Measurements from ENCODE around the gene RGS19. TPM values are rescaled to one million over a fixed set of nuclear protein-coding genes. Genes with fewer than 3 reads are reported as not detected.

Gene RGS19
- total RNA-seq, 4 donors from 2014 or later = 4.6 to 38.8 (median 6.7) TPM

DNA sequence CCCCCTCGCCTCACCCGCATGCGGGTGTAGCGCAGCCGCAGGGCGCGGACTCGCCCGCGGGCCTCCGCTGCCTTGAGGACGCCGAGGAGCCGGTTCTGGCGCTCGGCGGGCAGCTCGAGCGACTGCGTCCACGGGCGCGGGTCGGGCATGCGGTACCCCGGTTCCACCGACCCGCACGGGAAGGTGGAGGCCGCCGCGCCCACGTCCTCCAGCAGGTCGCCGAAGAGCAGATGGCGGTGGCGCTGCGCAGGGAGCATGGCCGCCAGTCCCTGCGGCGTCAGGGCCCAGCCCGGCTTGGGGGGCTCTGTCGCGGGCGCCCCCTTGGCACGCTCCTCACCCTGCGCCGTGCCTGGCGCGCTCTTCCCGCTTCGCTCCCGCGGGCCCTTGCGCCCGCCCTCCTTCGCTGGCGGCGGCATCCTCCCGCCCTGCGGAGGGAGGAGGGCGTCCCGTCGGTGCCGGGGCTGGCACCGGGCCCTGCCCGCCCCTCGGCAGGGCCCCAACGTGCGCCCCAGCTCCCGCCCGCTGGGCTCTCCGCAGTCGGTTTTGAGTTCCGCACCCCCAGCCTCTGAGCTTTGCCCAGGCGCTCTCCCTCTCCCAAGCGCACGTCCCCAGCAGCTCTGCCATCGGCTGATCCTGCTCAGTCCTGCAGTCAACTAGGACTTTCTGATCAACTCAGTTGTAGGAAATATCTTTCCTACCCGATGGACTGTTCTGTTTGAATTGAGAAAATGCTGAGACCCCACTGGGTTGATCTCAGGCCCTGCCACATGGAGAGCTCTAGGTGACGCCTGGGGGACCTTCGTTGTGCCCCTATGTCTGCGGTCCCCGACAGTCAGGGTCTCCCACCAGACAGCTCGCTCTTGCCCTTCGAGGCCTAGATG is 4.7 kb upstream of the RGS19 start, which contains the start of gene LKAAEAR1:
Gene LKAAEAR1 (minus strand): TSS at position 595 of the 881 bp plus-strand sequence. CDS start 179 bp downstream, at position 416.
- no peak for TF ChIP-seq POLR2A (IDR thresholded peaks at IDR 0.05)
- TF ChIP-seq, protein P1, sequence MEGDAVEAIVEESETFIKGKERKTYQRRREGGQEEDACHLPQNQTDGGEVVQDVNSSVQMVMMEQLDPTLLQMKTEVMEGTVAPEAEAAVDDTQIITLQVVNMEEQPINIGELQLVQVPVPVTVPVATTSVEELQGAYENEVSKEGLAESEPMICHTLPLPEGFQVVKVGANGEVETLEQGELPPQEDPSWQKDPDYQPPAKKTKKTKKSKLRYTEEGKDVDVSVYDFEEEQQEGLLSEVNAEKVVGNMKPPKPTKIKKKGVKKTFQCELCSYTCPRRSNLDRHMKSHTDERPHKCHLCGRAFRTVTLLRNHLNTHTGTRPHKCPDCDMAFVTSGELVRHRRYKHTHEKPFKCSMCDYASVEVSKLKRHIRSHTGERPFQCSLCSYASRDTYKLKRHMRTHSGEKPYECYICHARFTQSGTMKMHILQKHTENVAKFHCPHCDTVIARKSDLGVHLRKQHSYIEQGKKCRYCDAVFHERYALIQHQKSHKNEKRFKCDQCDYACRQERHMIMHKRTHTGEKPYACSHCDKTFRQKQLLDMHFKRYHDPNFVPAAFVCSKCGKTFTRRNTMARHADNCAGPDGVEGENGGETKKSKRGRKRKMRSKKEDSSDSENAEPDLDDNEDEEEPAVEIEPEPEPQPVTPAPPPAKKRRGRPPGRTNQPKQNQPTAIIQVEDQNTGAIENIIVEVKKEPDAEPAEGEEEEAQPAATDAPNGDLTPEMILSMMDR (IDR thresholded peaks at IDR 0.05) = no peak
- no peak for DNase-seq
- intact Hi-C loops (cut with DNase I; ENCODE audit: low total_unique reads) = no loop called here
- Histone ChIP-seq H3K27me3 (peaks cover 0 to 11% of the 10 kb centered on the region in 2 donors), H3K36me3 (no peaks in the 10 kb centered on the region), H3K27ac (no peak within 1 kb of the TSS), H3K9me3 (peaks cover 0 to 4% of the 10 kb centered on the region in 2 donors), H3K4me3 (peak within 1 kb of the TSS in 1 of 2 donors; percentile 44), H3K4me1 (peaks cover 5 to 9% of the 10 kb centered on the region in 2 donors)

DNA sequence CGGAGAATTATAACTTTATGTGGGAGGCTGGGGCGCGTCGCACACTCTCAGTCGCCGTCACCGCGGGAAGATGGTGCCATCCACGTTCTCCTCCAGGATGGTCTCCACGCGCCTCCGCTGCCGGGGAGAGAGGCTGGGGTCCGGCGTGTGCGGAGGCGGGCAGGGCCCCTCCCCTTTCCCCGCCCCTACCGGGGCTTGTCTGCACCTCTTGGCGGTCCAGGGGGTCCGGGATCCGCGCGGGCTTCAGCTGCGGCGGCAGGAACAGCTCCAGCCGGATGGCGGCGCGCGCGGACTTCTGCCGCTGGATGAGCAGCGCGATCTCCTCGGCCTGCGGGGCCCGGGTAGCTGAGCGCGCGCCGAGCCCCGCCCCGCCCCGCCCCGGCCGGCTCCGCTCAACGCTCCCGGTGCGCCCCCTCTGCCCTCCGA is 4.1 kb upstream of the RGS19 start:
- Histone ChIP-seq H3K4me3 (peak overlapping the region in 1 of 2 donors; percentile 44), H3K4me1 (peaks cover 5 to 16% of the 10 kb centered on the region in 2 donors), H3K27me3 (peaks cover 0 to 14% of the 10 kb centered on the region in 2 donors), H3K27ac (no peak overlapping the region), H3K9me3 (peaks cover 0 to 4% of the 10 kb centered on the region in 2 donors), H3K36me3 (no peaks in the 10 kb centered on the region)
- TF ChIP-seq, protein P1 (IDR thresholded peaks at IDR 0.05) = peak; percentile 35 to 62 (median 56)
- TF ChIP-seq POLR2A (IDR thresholded peaks at IDR 0.05) = no peak
- peak in 1 of 2 donors; percentile 45 for DNase-seq
- intact Hi-C loops (cut with DNase I; ENCODE audit: low total_unique reads) = no loop called here

DNA sequence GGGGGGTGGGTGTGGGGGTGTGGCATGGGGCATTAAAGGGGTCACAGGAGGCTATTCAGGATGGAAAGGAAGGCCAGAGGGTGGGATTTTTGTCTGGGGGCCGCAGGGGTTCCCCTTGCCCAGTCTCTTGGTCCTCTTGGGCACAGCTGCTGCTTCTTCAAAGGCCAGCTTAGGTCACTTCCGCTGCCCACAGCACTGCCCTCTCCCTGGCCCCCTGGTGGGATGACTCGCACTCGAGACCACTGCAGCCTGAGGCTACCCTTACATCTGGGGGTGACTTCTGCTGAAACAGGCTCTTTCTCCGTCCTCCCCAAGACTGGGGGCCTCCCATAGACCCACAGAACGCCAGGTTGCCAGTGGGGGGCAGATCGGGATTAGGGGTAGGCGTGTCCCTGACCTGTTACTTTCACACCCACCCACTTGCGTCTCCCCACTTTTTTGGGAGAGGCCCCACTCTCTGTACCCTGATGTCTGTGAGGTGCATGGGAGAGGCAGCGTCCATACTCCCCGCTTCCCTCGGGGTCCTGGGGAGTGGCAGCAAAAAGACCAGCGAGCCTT is 3.6 kb upstream of the RGS19 start:
- Histone ChIP-seq H3K4me1 (peaks cover 5 to 16% of the 10 kb centered on the region in 2 donors), H3K27me3 (peaks cover 0 to 19% of the 10 kb centered on the region in 2 donors), H3K4me3 (no peak overlapping the region), H3K27ac (no peak overlapping the region), H3K36me3 (no peaks in the 10 kb centered on the region), H3K9me3 (peaks cover 0 to 4% of the 10 kb centered on the region in 2 donors)
- intact Hi-C loops (cut with DNase I; ENCODE audit: low total_unique reads) = no loop called here
- no peak for TF ChIP-seq POLR2A (IDR thresholded peaks at IDR 0.05)
- TF ChIP-seq, protein P1 (IDR thresholded peaks at IDR 0.05) = no peak
- no peak for DNase-seq

DNA sequence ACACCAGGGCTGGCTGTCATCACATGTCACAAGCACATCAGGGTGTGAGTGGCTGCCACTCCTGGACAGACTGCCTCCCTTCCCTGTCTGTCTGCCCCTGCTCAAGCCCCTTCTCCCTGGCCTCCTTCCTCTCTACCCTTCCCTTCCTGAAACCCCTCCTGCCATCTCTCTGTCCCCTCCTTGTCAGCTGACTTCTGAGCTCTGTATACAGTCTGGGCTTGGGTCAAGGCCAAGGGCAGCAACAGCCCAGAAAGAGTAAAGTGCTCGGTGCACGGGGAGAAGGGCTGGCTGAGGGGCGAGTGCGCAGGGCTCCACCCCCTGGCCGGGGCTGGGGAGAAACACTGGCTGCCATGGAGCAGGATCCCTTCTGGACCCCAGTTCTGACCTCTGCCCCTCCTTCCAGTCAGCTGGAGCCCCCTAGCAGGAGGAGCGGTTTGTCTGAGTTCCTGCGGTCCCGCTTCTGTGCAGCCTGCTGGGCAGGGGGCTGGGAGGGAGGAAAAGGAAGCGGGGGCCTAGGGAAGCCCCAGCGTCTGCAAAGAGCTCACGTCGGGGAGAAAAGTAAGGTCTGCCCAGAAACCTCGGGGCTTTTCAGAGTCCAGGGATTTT is 2.9 kb upstream of the RGS19 start:
- intact Hi-C loops (cut with DNase I; ENCODE audit: low total_unique reads) = no loop called here
- TF ChIP-seq POLR2A (IDR thresholded peaks at IDR 0.05) = no peak
- TF ChIP-seq, protein P1 (IDR thresholded peaks at IDR 0.05) = no peak
- Histone ChIP-seq H3K9me3 (no peaks in the 10 kb centered on the region), H3K36me3 (no peaks in the 10 kb centered on the region), H3K27me3 (peaks cover 0 to 24% of the 10 kb centered on the region in 2 donors), H3K4me1 (peaks cover 5 to 16% of the 10 kb centered on the region in 2 donors), H3K4me3 (no peak overlapping the region), H3K27ac (no peak overlapping the region)
- no peak for DNase-seq
